Uterus (tissue), 4 donors: ENCODE results near the gene NCAPG2. TPM values are rescaled to one million over a fixed set of nuclear protein-coding genes. Genes with fewer than 3 reads are reported as not detected.

Source experiments
- DNase-seq, 2 donors: peaks; one replicate each; pipeline ENCODE4 v3.0.0-alpha.2; 2019 to 2020
- H3K27ac ChIP-seq, 2 donors: fragments of 200-600 bp; sonication (generic); 1 replicate in 1 of 2; 2 replicates in 1 of 2; pipeline ENCODE4 v1.5.1; 2016 to 2018
- H3K27me3 ChIP-seq, 2 donors: fragments of 200-600 bp; sonication (generic); one replicate each; pipeline ENCODE4 v1.5.1; 2018 to 2019; ENCODE audit warnings: control low read depth in 1 of 2
- H3K36me3 ChIP-seq, 2 donors: fragments of 200-600 bp; sonication (generic); one replicate each; pipeline ENCODE4 v1.5.1; 2019; ENCODE audit warnings: control low read depth in 1 of 2
- H3K4me1 ChIP-seq, 2 donors: fragments of 200-600 bp; sonication (generic); one replicate each; pipeline ENCODE4 v1.5.1; 2018 to 2019; ENCODE audit warnings: control low read depth in 1 of 2
- H3K4me3 ChIP-seq, 2 donors: fragments of 200-600 bp; sonication (generic); 1 replicate in 1 of 2; 2 replicates in 1 of 2; pipeline ENCODE4 v1.5.1; 2018 to 2019; ENCODE audit warnings: mild to moderate bottlenecking in 1 of 2
- H3K9me3 ChIP-seq, 2 donors: fragments of 200-600 bp; sonication (generic); one replicate each; pipeline ENCODE4 v1.5.1; 2019; ENCODE audit warnings: control low read depth in 1 of 2
- POLR2A ChIP-seq, 2 donors: fragments of 450-650 bp; IDR thresholded peaks; one replicate each; pipeline ENCODE4 v1.6.1; 2016; ENCODE audit warnings: antibody characterized with exemption in 2 of 2, mild to moderate bottlenecking in 1 of 2, moderate library complexity in 1 of 2
- intact Hi-C: fragments of 100-400 bp; cut with DNase I; formaldehyde crosslinking; loops from one replicate; pipeline ENCODE4 v1.15.1; 2023; ENCODE audit warnings: low total_unique reads
- total RNA-seq, 4 donors: library from RNA; depleted of rRNA in 3 of 4; stranded (reverse); fragments of >200 nt in 3 of 4; gene quantifications; one replicate each; pipeline versions ENCODE4 v1.1.0 to v1.2.4, GENCODE V29; 2014 to 2023
- TF ChIP-seq, protein P1 (sequence below), 4 experiments: fragments of 200-600 bp in 2 of 4; fragments of 450-650 bp in 2 of 4; sonication (generic) in 2 of 4; IDR thresholded peaks; one replicate each; pipeline ENCODE4 v1.5.1; 2016 to 2019; ENCODE audit warnings: antibody characterized with exemption in 4 of 4, mild to moderate bottlenecking in 2 of 4, moderate library complexity in 1 of 4
- donor health status: DM: yes; HTN: yes; CAD: no.

Gene NCAPG2
- total RNA-seq, 4 donors from 2014 or later: 0.51 to 36.0 (median 7.8) TPM

DNA sequence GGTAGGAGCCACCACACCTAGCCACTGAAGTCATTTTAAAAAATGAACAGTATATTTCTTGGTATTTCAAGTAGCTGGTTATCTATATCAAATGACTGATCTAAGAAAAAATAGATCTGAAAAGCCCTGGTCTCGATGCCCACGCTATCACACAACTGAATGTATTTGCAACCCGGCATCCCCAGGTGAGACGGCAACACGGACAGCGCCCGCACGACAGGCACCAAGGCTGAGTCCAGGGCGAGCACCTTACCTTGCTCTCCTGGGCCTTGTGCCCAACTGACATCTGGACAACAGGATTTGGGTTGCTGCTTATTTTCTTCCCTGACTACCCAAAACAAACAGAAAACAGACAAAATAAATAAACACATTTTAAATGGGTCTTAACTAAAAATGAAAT lies 44.8 kb upstream of the NCAPG2 start:
- Histone ChIP-seq H3K27me3 (no peaks in the 10 kb centered on the region), H3K4me3 (no peak overlapping the region), H3K36me3 (no peaks in the 10 kb centered on the region), H3K9me3 (no peaks in the 10 kb centered on the region), H3K27ac (no peak overlapping the region), H3K4me1 (no peaks in the 10 kb centered on the region)
- DNase-seq: no peak
- intact Hi-C loops: no loop called here
- no peak for TF ChIP-seq POLR2A (IDR thresholded peaks at IDR 0.05)
- TF ChIP-seq, protein P1, sequence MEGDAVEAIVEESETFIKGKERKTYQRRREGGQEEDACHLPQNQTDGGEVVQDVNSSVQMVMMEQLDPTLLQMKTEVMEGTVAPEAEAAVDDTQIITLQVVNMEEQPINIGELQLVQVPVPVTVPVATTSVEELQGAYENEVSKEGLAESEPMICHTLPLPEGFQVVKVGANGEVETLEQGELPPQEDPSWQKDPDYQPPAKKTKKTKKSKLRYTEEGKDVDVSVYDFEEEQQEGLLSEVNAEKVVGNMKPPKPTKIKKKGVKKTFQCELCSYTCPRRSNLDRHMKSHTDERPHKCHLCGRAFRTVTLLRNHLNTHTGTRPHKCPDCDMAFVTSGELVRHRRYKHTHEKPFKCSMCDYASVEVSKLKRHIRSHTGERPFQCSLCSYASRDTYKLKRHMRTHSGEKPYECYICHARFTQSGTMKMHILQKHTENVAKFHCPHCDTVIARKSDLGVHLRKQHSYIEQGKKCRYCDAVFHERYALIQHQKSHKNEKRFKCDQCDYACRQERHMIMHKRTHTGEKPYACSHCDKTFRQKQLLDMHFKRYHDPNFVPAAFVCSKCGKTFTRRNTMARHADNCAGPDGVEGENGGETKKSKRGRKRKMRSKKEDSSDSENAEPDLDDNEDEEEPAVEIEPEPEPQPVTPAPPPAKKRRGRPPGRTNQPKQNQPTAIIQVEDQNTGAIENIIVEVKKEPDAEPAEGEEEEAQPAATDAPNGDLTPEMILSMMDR (IDR thresholded peaks at IDR 0.05): no peak

DNA sequence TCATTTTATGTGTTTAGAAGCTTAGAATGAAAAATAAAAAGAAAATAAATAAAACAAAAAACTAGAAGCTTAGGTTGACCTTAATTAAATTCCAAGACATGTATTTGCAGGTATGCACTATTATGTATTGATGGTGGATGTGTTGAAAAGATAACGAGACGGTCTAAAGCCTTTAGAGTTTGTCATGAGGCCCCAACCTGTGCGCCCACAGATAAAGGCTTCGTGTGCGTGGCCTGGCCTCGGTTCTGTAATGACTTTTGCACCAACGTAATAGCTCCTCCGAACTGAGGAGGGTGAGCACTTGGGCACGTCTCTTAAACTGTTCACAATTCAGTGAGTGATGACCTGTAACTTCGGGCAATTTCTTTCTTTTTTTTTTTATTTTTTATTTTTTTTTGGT lies 43.7 kb upstream of the NCAPG2 start:
- Histone ChIP-seq H3K27me3 (no peaks in the 10 kb centered on the region), H3K9me3 (no peaks in the 10 kb centered on the region), H3K4me1 (no peaks in the 10 kb centered on the region), H3K4me3 (no peak overlapping the region), H3K36me3 (no peaks in the 10 kb centered on the region), H3K27ac (no peak overlapping the region)
- no peak for DNase-seq
- intact Hi-C loops: no loop called here
- TF ChIP-seq, protein P1 (IDR thresholded peaks at IDR 0.05): no peak
- TF ChIP-seq POLR2A (IDR thresholded peaks at IDR 0.05): no peak

DNA sequence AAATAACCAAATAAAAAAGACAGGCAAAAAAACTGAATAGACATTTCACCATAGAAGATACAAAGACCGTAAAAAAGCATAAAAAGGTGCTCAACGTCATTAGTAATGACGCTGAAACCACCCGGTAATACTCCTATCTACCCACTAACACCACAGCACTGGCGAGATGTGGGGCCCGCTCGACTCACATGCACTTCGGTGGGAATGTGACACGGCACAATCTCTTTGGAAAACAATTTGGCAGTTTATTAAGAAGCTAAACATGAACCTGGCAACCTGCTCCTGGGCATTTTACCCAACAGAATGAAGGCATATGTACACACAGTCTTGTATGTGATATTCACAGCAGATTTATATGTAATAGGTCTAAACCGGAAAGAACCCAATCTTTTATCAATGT lies 42.8 kb upstream of the NCAPG2 start:
- TF ChIP-seq, protein P1 (IDR thresholded peaks at IDR 0.05): no peak
- no peak for TF ChIP-seq POLR2A (IDR thresholded peaks at IDR 0.05)

DNA sequence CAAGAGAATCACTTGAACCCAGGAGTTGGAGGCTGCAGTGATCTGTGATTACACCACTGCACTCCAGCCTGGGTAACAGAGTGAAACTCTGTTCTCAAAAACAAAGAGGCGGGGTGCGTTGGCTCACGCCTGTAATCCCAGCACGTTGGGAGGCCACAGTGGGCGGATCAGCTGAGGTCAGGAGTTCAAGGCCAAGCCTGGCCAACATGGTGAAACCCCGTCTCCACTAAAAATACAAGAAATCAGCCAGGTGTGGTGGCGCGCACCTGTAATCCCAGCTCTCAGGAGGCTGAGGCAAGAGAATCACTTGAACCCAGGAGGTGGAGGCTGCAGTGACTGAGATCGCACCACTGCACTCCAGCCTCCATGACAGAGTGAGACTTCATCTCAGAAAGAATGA lies 42.4 kb upstream of the NCAPG2 start:
- Histone ChIP-seq H3K27ac (no peak overlapping the region), H3K4me1 (no peaks in the 10 kb centered on the region), H3K27me3 (no peaks in the 10 kb centered on the region), H3K4me3 (no peak overlapping the region), H3K36me3 (no peaks in the 10 kb centered on the region), H3K9me3 (no peaks in the 10 kb centered on the region)
- no peak for TF ChIP-seq POLR2A (IDR thresholded peaks at IDR 0.05)
- TF ChIP-seq, protein P1 (IDR thresholded peaks at IDR 0.05): no peak
- no peak for DNase-seq
- intact Hi-C loops: no loop called here

More for the DNA sequence above, 42.8 kb upstream of the NCAPG2 start:
- no peaks in the 10 kb centered on the region for H3K36me3 ChIP-seq
- H3K27ac ChIP-seq: no peak overlapping the region
- H3K4me3 ChIP-seq: no peak overlapping the region
- intact Hi-C loops: no loop called here
- no peak for DNase-seq
- no peaks in the 10 kb centered on the region for H3K4me1 ChIP-seq
- no peaks in the 10 kb centered on the region for H3K27me3 ChIP-seq
- no peaks in the 10 kb centered on the region for H3K9me3 ChIP-seq

DNA sequence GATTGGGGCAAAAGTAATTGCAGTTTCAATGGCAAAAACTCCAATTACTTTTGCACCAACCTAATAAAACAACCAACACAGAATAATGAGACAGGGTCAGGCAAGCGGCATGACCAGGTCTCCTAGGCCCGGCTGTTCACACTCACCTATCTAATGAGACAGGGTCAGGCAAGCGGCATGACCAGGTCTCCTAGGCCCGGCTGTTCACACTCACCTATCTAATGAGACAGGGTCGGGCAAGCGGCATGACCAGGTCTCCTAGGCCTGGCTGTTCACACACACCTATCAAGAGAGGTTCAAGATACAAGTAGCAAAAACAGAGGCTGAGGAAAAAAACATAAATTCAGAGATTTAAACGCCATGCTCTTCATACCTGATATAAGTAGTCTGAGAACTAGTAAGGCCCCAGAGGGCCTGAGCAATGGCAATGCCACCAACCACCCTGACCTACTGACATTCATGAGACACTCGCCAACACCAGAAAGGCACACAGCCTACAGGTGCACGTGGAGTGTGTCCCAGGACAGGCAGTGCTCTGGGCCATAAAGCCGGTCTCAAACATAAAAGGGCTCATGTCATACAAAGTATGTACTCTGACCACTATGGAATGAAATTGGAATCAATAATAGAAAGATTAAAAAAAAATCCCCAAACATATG lies 40.6 kb upstream of the NCAPG2 start:
- Histone ChIP-seq H3K4me1 (no peaks in the 10 kb centered on the region), H3K4me3 (no peak overlapping the region), H3K9me3 (no peaks in the 10 kb centered on the region), H3K27me3 (no peaks in the 10 kb centered on the region), H3K27ac (no peak overlapping the region), H3K36me3 (no peaks in the 10 kb centered on the region)
- TF ChIP-seq, protein P1 (IDR thresholded peaks at IDR 0.05): no peak
- no peak for TF ChIP-seq POLR2A (IDR thresholded peaks at IDR 0.05)
- DNase-seq: no peak
- intact Hi-C loops: no loop called here
